HFFc6 (cell line): Measurements from ENCODE around the gene ETV3L. TPM values are rescaled to one million over a fixed set of nuclear protein-coding genes. Genes with fewer than 3 reads are reported as not detected.
A peak's percentile ranks its signal among the peaks of the same experiment; 100 is the strongest.

ENCODE experiments used
- DNase-seq: peaks from one replicate; pipeline ENCODE4 v3.0.0-alpha.2; 2018
- H3K27ac Mint-ChIP-seq: 2 replicates; pipeline ENCODE4 v1.8.0; 2020; ENCODE audit warnings: mild to moderate bottlenecking, mixed read lengths
- H3K27me3 Mint-ChIP-seq: 2 replicates; pipeline ENCODE4 v1.8.0; 2021; ENCODE audit warnings: mild to moderate bottlenecking, moderate library complexity, mixed read lengths; ENCODE audit not compliant: insufficient read depth
- H3K36me3 Mint-ChIP-seq: 2 replicates; pipeline ENCODE4 v1.8.0; 2021; ENCODE audit warnings: low read depth, mixed read lengths
- H3K4me1 Mint-ChIP-seq: 2 replicates; pipeline ENCODE4 v1.8.0; 2020; ENCODE audit warnings: low read depth, mixed read lengths
- H3K4me3 Mint-ChIP-seq: 2 replicates; pipeline ENCODE4 v1.8.0; 2020; ENCODE audit warnings: mild to moderate bottlenecking, moderate library complexity, mixed read lengths
- H3K9me3 Mint-ChIP-seq: 2 replicates; pipeline ENCODE4 v1.8.0; 2020; ENCODE audit warnings: mild to moderate bottlenecking, mixed read lengths
- total RNA-seq, 6 experiments: library from RNA; stranded (reverse); fragmentation: NEBNext Ultra II Directional; extraction: Animal tissue kit (Norgen Biotek cat#: 25700); gene quantifications; 2 replicates in 1 of 6; 3 replicates in 5 of 6; pipeline ENCODE4 v1.2.3, GENCODE V29; 2021
- TF ChIP-seq, protein P1 (sequence below): fragments of 200-600 bp; sonication (generic); IDR thresholded peaks from 2 replicates; pipeline ENCODE4 v1.5.0; 2021; ENCODE audit warnings: antibody characterized with exemption, mild to moderate bottlenecking

ETV3L gene
- total RNA-seq, 6 experiments from 2014 or later, result not detected

DNA sequence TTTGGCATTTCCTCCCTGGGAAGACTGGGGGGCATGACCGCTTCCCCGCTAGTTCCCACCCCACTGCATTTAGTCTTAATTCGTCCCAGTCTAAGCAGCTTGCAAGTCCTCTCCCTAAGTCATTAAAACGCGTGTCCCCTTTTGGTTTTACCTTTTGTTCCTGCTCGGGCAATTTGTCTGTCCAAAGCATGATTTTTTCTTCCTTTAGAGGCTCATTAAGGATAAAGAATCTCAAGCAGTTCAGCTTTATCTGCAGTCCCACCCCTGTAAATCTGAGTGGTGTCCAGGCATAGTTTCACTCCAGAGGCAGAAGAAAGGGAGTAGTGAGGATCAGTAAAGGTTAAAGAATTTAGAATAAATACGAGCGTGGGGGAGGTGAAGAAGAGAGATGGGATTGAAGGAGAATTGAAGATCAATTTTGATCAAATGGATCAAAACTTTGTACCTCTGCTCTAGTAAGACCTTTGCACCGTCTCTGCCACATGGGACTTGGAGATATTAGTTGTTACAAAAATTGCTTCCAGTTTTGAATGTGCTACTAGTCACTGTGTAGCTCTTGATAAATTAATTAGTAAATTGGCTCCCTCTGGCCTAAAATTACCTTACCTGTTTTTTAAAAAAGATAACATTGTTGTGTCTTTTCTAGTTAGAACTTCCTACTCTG, 39.6 kb upstream of the ETV3L start:
- TF ChIP-seq, protein P1, sequence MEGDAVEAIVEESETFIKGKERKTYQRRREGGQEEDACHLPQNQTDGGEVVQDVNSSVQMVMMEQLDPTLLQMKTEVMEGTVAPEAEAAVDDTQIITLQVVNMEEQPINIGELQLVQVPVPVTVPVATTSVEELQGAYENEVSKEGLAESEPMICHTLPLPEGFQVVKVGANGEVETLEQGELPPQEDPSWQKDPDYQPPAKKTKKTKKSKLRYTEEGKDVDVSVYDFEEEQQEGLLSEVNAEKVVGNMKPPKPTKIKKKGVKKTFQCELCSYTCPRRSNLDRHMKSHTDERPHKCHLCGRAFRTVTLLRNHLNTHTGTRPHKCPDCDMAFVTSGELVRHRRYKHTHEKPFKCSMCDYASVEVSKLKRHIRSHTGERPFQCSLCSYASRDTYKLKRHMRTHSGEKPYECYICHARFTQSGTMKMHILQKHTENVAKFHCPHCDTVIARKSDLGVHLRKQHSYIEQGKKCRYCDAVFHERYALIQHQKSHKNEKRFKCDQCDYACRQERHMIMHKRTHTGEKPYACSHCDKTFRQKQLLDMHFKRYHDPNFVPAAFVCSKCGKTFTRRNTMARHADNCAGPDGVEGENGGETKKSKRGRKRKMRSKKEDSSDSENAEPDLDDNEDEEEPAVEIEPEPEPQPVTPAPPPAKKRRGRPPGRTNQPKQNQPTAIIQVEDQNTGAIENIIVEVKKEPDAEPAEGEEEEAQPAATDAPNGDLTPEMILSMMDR, result no peak
- no peaks in the 10 kb centered on the region; the same call in 1 of the 2 replicates for H3K9me3 Mint-ChIP-seq
- H3K36me3 Mint-ChIP-seq, result peaks cover 13% of the 10 kb centered on the region
- H3K27me3 Mint-ChIP-seq, result peaks cover 12% of the 10 kb centered on the region
- peak overlapping the region; percentile 97 for H3K27ac Mint-ChIP-seq
- peaks cover 42% of the 10 kb centered on the region for H3K4me1 Mint-ChIP-seq
- DNase-seq, result no peak
- H3K4me3 Mint-ChIP-seq, result peak overlapping the region; percentile 89

DNA sequence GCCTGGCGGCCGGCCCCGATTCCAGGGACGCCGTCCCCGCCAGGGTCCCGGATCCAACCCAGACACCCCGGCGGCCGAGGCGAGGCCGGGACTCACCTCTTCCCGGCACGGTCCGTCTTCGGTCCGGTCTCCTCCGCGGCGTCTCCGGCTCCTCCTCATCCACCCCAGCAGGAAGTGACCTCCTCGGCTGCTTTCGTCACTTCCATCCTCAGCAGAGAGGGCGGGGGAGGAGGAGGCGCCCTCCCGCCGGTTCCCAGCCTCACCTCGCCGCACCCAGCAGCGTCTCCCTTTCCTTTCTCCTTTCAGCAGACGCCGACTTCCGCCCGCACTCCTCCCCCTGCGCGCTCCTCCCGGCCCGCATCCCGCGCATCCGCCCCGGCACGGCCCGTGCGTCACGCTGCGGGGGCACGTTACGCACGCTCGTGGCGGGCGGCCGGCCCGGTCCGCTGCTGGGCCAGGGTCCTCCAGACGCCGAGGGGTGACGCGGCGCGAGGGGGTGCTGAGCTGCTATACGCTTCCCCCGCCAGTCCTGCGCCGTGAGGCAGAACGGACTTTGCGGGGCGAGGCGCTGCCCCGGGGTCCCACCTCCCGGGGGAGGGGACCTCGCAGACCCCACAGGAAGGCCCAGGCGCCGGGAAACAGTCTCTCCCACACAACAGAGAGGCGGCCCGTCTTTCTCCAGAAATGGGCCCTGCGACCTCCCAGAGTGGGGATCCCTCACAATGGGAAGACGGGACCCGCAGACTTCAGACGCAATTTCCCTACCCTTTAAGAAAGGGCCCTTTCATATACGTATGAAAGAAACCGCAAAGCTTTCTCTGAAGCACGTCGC, 38.8 kb upstream of the ETV3L start, which contains the start of gene ETV3:
TSS of gene ETV3 (minus strand) at position 176 of the 832 bp plus-strand sequence. CDS start 2,043 bp downstream, outside the sequence.
- peaks cover 19% of the 10 kb centered on the region for H3K36me3 Mint-ChIP-seq
- H3K27me3 Mint-ChIP-seq, result peaks cover 10% of the 10 kb centered on the region
- peak within 1 kb of the TSS; percentile 99 for H3K4me3 Mint-ChIP-seq
- H3K27ac Mint-ChIP-seq, result peak within 1 kb of the TSS; percentile 97
- DNase-seq, result peak; percentile 90
- H3K4me1 Mint-ChIP-seq, result peaks cover 42% of the 10 kb centered on the region
- H3K9me3 Mint-ChIP-seq, result no peaks in the 10 kb centered on the region; the same call in 1 of the 2 replicates
- TF ChIP-seq, protein P1, result no peak

DNA sequence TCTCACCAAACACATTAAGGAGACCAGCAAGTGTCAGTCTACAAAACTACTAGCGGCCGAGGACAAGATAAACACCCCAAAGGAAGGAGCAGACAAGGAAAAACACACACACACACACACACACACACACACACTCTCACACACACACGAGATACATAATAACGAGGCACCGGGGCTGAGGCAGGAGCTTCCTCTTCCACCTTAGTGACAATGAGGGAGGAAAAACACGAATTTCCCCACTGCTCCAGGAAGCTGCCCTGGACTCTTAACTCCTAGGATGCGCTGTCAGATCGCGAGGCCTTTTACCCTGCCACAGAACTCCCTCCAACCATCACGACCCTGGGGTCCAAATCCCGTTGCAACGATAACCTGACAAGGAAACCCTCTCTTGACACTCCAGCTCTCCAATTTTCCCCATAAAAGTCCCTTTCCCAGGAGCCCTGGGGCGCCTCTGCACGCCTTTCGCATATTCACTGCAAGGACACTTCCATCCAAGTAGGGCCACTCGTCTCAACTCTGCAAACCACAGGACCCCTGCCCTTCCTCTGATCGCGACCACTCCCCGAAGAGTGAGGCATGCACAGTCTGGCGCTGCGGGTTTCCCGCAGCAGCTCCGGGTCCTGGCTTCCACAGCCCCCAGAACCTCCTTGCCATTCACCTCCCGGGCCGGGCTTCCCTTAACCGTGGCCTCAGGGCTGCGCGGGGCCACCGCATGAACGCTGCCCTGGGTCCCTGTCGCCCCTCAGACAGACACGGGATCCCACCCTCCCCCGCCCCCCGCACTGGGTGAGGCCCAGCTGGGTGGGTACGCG, 38.0 kb upstream of the ETV3L start:
- Mint-ChIP-seq H3K4me3 (peak overlapping the region; percentile 99), H3K4me1 (peaks cover 42% of the 10 kb centered on the region), H3K36me3 (peaks cover 27% of the 10 kb centered on the region), H3K27me3 (peaks cover 10% of the 10 kb centered on the region), H3K9me3 (no peaks in the 10 kb centered on the region; the same call in 1 of the 2 replicates), H3K27ac (peak overlapping the region; percentile 87)
- TF ChIP-seq, protein P1, result no peak
- peak; percentile 28 for DNase-seq

DNA sequence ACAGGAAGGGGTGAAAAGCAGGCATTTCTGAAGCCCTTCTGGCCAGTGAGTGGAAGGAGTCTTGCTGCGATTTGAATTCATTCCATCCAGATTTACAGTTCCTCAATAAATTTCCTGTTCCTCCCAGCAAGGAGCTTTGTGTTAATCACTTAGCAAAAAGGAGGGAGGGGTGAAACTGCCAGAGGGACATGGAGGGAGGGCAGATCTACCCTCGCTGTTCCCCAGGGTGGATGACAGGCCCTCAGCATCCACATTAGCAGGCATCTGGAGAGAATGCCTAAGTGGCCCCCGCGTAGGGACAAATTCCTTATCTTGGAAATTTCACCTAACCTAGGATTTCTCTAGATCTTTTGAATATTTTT, 37.4 kb upstream of the ETV3L start:
- H3K27me3 Mint-ChIP-seq, result peaks cover 10% of the 10 kb centered on the region
- H3K36me3 Mint-ChIP-seq, result peaks cover 33% of the 10 kb centered on the region
- H3K4me3 Mint-ChIP-seq, result peak overlapping the region; percentile 99
- DNase-seq, result no peak
- peak overlapping the region; percentile 87 for H3K27ac Mint-ChIP-seq
- no peaks in the 10 kb centered on the region; the same call in 1 of the 2 replicates for H3K9me3 Mint-ChIP-seq
- H3K4me1 Mint-ChIP-seq, result peaks cover 42% of the 10 kb centered on the region
- TF ChIP-seq, protein P1, result no peak

DNA sequence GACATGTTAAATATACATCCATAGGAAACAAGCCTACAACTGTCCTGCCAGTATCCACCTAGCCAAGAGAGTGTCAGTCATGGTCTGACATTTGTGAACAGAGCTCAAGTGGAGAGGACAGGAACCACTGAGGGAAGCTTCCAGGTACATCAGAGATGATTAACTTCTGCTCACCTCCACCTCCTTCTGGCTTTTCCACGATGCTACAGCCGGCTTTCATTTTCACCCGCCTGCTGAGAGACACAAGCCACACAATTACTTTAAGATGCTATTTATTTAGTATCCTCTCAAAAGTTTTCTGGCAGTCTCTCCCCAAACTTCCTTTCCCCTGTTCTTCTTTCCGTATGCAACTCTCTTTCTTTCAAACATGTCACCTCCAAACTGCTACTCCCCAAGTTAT, 36.5 kb upstream of the ETV3L start:
- Mint-ChIP-seq H3K9me3 (no peaks in the 10 kb centered on the region; the same call in 1 of the 2 replicates), H3K27me3 (peaks cover 6% of the 10 kb centered on the region), H3K4me3 (peak overlapping the region; percentile 99), H3K36me3 (peaks cover 41% of the 10 kb centered on the region), H3K27ac (peak overlapping the region; percentile 87; the same call in 1 of the 2 replicates), H3K4me1 (peaks cover 37% of the 10 kb centered on the region)
- no peak for DNase-seq
- TF ChIP-seq, protein P1, result peak; percentile 26; the same call in 1 of the 2 replicates
